ENCODE measurements around the gene AGPAT4.

GRCh38 chr6:161108916-161109315 lies 164.9 kb downstream of the AGPAT4 start:
- no peak for TF ChIP-seq SIN3A (IDR thresholded peaks at IDR 0.05; ENCODE audit: borderline replicate concordance, low read depth, low read length)
- no peak for TF ChIP-seq CTCF (CRISPR knock-in tag; IDR thresholded peaks at IDR 0.05)
- TF ChIP-seq CCDC6 (CRISPR knock-in tag; IDR thresholded peaks at IDR 0.05), result no peak
- no peak for TF ChIP-seq POLR2AphosphoS5 (IDR thresholded peaks at IDR 0.05; ENCODE audit: low read depth, low read length)
- no peak for TF ChIP-seq ZKSCAN1 (IDR thresholded peaks at IDR 0.05; ENCODE audit: low read length)
- TF ChIP-seq HNF4G (IDR thresholded peaks at IDR 0.05; ENCODE audit: borderline replicate concordance, low read depth, low read length), result no peak
- no peak for TF ChIP-seq HNF4G (CRISPR knock-in tag; IDR thresholded peaks at IDR 0.05; ENCODE audit: borderline replicate concordance, low read depth)
- no peak for TF ChIP-seq POLR2A (IDR thresholded peaks at IDR 0.05; ENCODE audit: insufficient read depth in 1 of 2, low read depth in 2 of 2, low read length in 2 of 2)
- TF ChIP-seq NR3C1 (CRISPR knock-in tag; IDR thresholded peaks at IDR 0.05), result no peak

All from HepG2 (cell line).